ENCODE measurements around the gene CCR6.

- TF ChIP-seq CTCF (IDR thresholded peaks at IDR 0.05; ENCODE audit: extremely low read depth in 1 of 2, insufficient read depth in 1 of 2, low read depth in 1 of 2, low read length in 2 of 2) = no peak
- TF ChIP-seq FOS (IDR thresholded peaks at IDR 0.05; ENCODE audit: borderline replicate concordance, insufficient read depth, low read length) = no peak
Observed at GRCh38 chr6:167130712-167131684, 8.1 kb downstream of the CCR6 start.

All from endothelial cell of umbilical vein (primary cell).